Myocyte (in vitro differentiated cells): ENCODE data around the gene MX1. TPM values are rescaled to one million over a fixed set of nuclear protein-coding genes. Genes with fewer than 3 reads are reported as not detected.

Source experiments
- DNase-seq: peaks from one replicate; pipeline ENCODE4 v3.0.0-alpha.2; 2012; ENCODE audit warnings: low read depth
- total RNA-seq: library from RNA; depleted of rRNA; stranded (reverse); fragments of >200 nt; gene quantifications from 2 replicates; pipeline ENCODE4 v1.2.3, GENCODE V29; 2014

Gene MX1
- total RNA-seq, 1 donor from 2014 or later = 22.6 TPM

GRCh38 chr21:41431788-41432548 lies 5.9 kb downstream of the MX1 start:
- DNase-seq = no peak

- DNase-seq = no peak
Observed at GRCh38 chr21:41432562-41433460, 6.8 kb downstream of the MX1 start.

GRCh38 chr21:41433566-41433965 lies 7.5 kb downstream of the MX1 start:
- no peak for DNase-seq

GRCh38 chr21:41435706-41436105 lies 9.7 kb downstream of the MX1 start:
- DNase-seq = no peak

- no peak for DNase-seq
Observed at GRCh38 chr21:41437729-41438128, 11.7 kb downstream of the MX1 start.

- DNase-seq = no peak
Observed at GRCh38 chr21:41438425-41439113, 12.5 kb downstream of the MX1 start.

GRCh38 chr21:41439248-41439647 lies 13.2 kb downstream of the MX1 start:
- no peak for DNase-seq

GRCh38 chr21:41441546-41441945 lies 15.5 kb downstream of the MX1 start:
- DNase-seq = no peak

GRCh38 chr21:41442481-41443186 lies 16.6 kb downstream of the MX1 start:
- no peak for DNase-seq

- DNase-seq = no peak
Observed at GRCh38 chr21:41443562-41443961, 17.5 kb downstream of the MX1 start.

- DNase-seq = no peak
Observed at GRCh38 chr21:41444703-41445464, 18.8 kb downstream of the MX1 start.

GRCh38 chr21:41445465-41445862 lies 19.4 kb downstream of the MX1 start:
- DNase-seq = no peak

- peak; percentile 42 for DNase-seq
Observed at GRCh38 chr21:41446586-41446985, 20.5 kb downstream of the MX1 start.

- DNase-seq = no peak
Observed at GRCh38 chr21:41447356-41447755, 21.3 kb downstream of the MX1 start.

GRCh38 chr21:41449613-41450012 lies 23.6 kb downstream of the MX1 start:
- DNase-seq = no peak

- DNase-seq = no peak
Observed at GRCh38 chr21:41451753-41452676, 26.0 kb downstream of the MX1 start.

GRCh38 chr21:41453198-41453597 lies 27.2 kb downstream of the MX1 start:
- no peak for DNase-seq

GRCh38 chr21:41453761-41454160 lies 27.7 kb downstream of the MX1 start:
- DNase-seq = no peak

- DNase-seq = no peak
Observed at GRCh38 chr21:41458121-41458520, 32.1 kb downstream of the MX1 start.
